Neuronal stem cell (in vitro differentiated cells): Measurements from ENCODE around the gene PGPEP1.

Source experiments
- DNase-seq: peaks from one replicate; pipeline ENCODE4 v3.0.0-alpha.2; 2013; ENCODE audit warnings: low spot score
- H2AFZ ChIP-seq: one replicate; pipeline ENCODE4 v1.6.1; 2013; ENCODE audit warnings: mild to moderate bottlenecking, low read length, inconsistent platforms
- H2AK5ac ChIP-seq: 2 replicates; pipeline ENCODE4 v1.6.1; 2013; ENCODE audit warnings: low read depth, mild to moderate bottlenecking, inconsistent platforms, low read length, moderate library complexity, mixed read lengths
- H2BK120ac ChIP-seq: 2 replicates; pipeline ENCODE4 v1.6.1; 2013; ENCODE audit warnings: low read depth, mild to moderate bottlenecking, inconsistent platforms, low read length, moderate library complexity, mixed read lengths
- H2BK12ac ChIP-seq: one replicate; pipeline ENCODE4 v1.6.1; 2013; ENCODE audit warnings: low read length, inconsistent platforms
- H2BK15ac ChIP-seq: 2 replicates; pipeline ENCODE4 v1.6.1; 2013; ENCODE audit warnings: mild to moderate bottlenecking, low read length, inconsistent platforms, mixed read lengths
- H2BK5ac ChIP-seq: one replicate; pipeline ENCODE4 v1.6.1; 2013; ENCODE audit warnings: inconsistent platforms, mild to moderate bottlenecking, low read length, moderate library complexity
- H3K14ac ChIP-seq: one replicate; pipeline ENCODE4 v1.6.1; 2013; ENCODE audit warnings: low read length, inconsistent platforms
- H3K18ac ChIP-seq: 2 replicates; pipeline ENCODE4 v1.6.1; 2013; ENCODE audit warnings: low read length, inconsistent platforms
- H3K23ac ChIP-seq: 2 replicates; pipeline ENCODE4 v1.6.1; 2013; ENCODE audit warnings: low read depth, mild to moderate bottlenecking, mixed read lengths, low read length, inconsistent platforms; ENCODE audit not compliant: poor library complexity
- H3K27ac ChIP-seq: replicated peaks from 3 replicates; pipeline ENCODE4 v1.5.1; 2013; ENCODE audit warnings: low read length, inconsistent platforms
- H3K27me3 ChIP-seq, 3 experiments: 2 replicates each; pipeline ENCODE4 v1.6.1; 2013; ENCODE audit warnings: low read length in 3 of 3, mild to moderate bottlenecking in 2 of 3, inconsistent platforms in 1 of 3, low read depth in 1 of 3, mixed read lengths in 1 of 3, moderate library complexity in 1 of 3; ENCODE audit not compliant: control insufficient read depth in 3 of 3, insufficient read depth in 3 of 3
- H3K36me3 ChIP-seq, 2 donors: replicated peaks in 1 of 2; 2 replicates each; pipeline ENCODE4 v1.6.1; 2013; ENCODE audit warnings: low read length in 2 of 2; ENCODE audit not compliant: control insufficient read depth in 2 of 2, insufficient read depth in 2 of 2
- H3K4ac ChIP-seq: 2 replicates; pipeline ENCODE4 v1.6.1; 2013; ENCODE audit warnings: inconsistent platforms, mild to moderate bottlenecking, low read length, moderate library complexity
- H3K4me1 ChIP-seq, 2 donors: 1 replicate in 1 of 2; 2 replicates in 1 of 2; pipeline ENCODE4 v1.6.1; 2013; ENCODE audit warnings: low read length in 2 of 2, low read depth in 1 of 2; ENCODE audit not compliant: control insufficient read depth in 2 of 2, insufficient read depth in 1 of 2
- H3K4me2 ChIP-seq: one replicate; pipeline ENCODE4 v1.6.1; 2013; ENCODE audit warnings: mild to moderate bottlenecking, low read length, inconsistent platforms; ENCODE audit not compliant: insufficient read depth, poor library complexity, severe bottlenecking
- H3K4me3 ChIP-seq, 2 donors: 2 replicates each; pipeline ENCODE4 v1.5.1; 2013; ENCODE audit warnings: low read length in 2 of 2, mild to moderate bottlenecking in 2 of 2, inconsistent platforms in 1 of 2, moderate library complexity in 1 of 2
- H3K79me1 ChIP-seq: one replicate; pipeline ENCODE4 v1.6.1; 2013; ENCODE audit warnings: low read depth, mild to moderate bottlenecking, inconsistent platforms, low read length, moderate library complexity
- H3K9ac ChIP-seq: one replicate; pipeline ENCODE4 v1.6.1; 2013; ENCODE audit warnings: mild to moderate bottlenecking, low read depth, low read length, inconsistent platforms; ENCODE audit not compliant: poor library complexity
- H3K9me3 ChIP-seq, 2 donors: replicated peaks in 1 of 2; 2 replicates each; pipeline versions ENCODE3 to v1.6.1; 2013; ENCODE audit warnings: low read length in 2 of 2, mild to moderate bottlenecking in 2 of 2, inconsistent platforms in 1 of 2, low read depth in 1 of 2, mixed read lengths in 1 of 2, moderate library complexity in 1 of 2; ENCODE audit not compliant: control insufficient read depth in 2 of 2, insufficient read depth in 1 of 2
- H4K8ac ChIP-seq: one replicate; pipeline ENCODE4 v1.6.1; 2013; ENCODE audit warnings: low read depth, mild to moderate bottlenecking, inconsistent platforms, low read length, moderate library complexity
- H4K91ac ChIP-seq: one replicate; pipeline ENCODE4 v1.6.1; 2013; ENCODE audit warnings: low read length, low read depth, mild to moderate bottlenecking, inconsistent platforms; ENCODE audit not compliant: poor library complexity
- WGBS, 2 donors: extraction: QIAGEN DNeasy Blood & Tissue Kit; methylation state at CpG; one replicate each; pipeline ENCODE4 v1.1.7; 2013; ENCODE audit warnings: missing lambda C conversion rate in 2 of 2, mixed read lengths in 1 of 2; ENCODE audit not compliant: insufficient read length in 2 of 2, insufficient replicate concordance in 1 of 2; ENCODE audit errors: extremely low coverage in 2 of 2; 5-methylcytosine and 5-hydroxymethylcytosine counted together

PGPEP1 gene

GRCh38 chr19:18406749-18407148 is 66.4 kb downstream of the PGPEP1 start:
- no peak overlapping the region for H3K27ac ChIP-seq
- no peak overlapping the region for H4K8ac ChIP-seq
- no peaks in the 10 kb centered on the region for H3K9me3 ChIP-seq
- DNase-seq = no peak
- no peak overlapping the region for H3K18ac ChIP-seq
- no peak overlapping the region for H3K23ac ChIP-seq
- H3K14ac ChIP-seq = no peak overlapping the region
- no peak overlapping the region for H2BK12ac ChIP-seq
- no peaks in the 10 kb centered on the region for H3K36me3 ChIP-seq
- H2BK5ac ChIP-seq = no peak overlapping the region
- H2BK120ac ChIP-seq = no peak overlapping the region
- peaks cover 0 to 7% of the 10 kb centered on the region in 2 donors for H3K4me1 ChIP-seq
- no peak overlapping the region for H2BK15ac ChIP-seq
- H3K4me2 ChIP-seq = peak overlapping the region; percentile 11
- H3K4ac ChIP-seq = no peak overlapping the region
- H2AFZ ChIP-seq = no peak overlapping the region
- no peak overlapping the region for H3K4me3 ChIP-seq
- WGBS, 2 donors = no CpG with 5 or more reads among the region's 9 CpGs
- H2AK5ac ChIP-seq = no peak overlapping the region
- H4K91ac ChIP-seq = no peak overlapping the region
- no peaks in the 10 kb centered on the region for H3K79me1 ChIP-seq
- H3K27me3 ChIP-seq = no peaks in the 10 kb centered on the region
- H3K9ac ChIP-seq = no peak overlapping the region

- no peak overlapping the region for H3K4ac ChIP-seq
- H3K9me3 ChIP-seq = no peaks in the 10 kb centered on the region
- no peak overlapping the region for H4K91ac ChIP-seq
- H3K4me2 ChIP-seq = no peak overlapping the region
- no peak overlapping the region for H3K14ac ChIP-seq
- H2BK5ac ChIP-seq = no peak overlapping the region
- H4K8ac ChIP-seq = no peak overlapping the region
- no peaks in the 10 kb centered on the region for H3K27me3 ChIP-seq
- no peak overlapping the region for H3K27ac ChIP-seq
- H2AFZ ChIP-seq = no peak overlapping the region
- H3K9ac ChIP-seq = no peak overlapping the region
- no peaks in the 10 kb centered on the region for H3K79me1 ChIP-seq
- no peak overlapping the region for H2BK12ac ChIP-seq
- no peak overlapping the region for H3K4me3 ChIP-seq
- no peaks in the 10 kb centered on the region for H3K4me1 ChIP-seq
- no peaks in the 10 kb centered on the region for H3K36me3 ChIP-seq
- no peak overlapping the region for H2BK15ac ChIP-seq
- H3K23ac ChIP-seq = no peak overlapping the region
- H2BK120ac ChIP-seq = no peak overlapping the region
- no CpG with 5 or more reads among the region's 10 CpGs for WGBS, 2 donors
- no peak for DNase-seq
- peak overlapping the region; percentile 52 for H3K18ac ChIP-seq
- H2AK5ac ChIP-seq = no peak overlapping the region
Measured at GRCh38 chr19:18408053-18408476, 67.7 kb downstream of the PGPEP1 start.

DNA sequence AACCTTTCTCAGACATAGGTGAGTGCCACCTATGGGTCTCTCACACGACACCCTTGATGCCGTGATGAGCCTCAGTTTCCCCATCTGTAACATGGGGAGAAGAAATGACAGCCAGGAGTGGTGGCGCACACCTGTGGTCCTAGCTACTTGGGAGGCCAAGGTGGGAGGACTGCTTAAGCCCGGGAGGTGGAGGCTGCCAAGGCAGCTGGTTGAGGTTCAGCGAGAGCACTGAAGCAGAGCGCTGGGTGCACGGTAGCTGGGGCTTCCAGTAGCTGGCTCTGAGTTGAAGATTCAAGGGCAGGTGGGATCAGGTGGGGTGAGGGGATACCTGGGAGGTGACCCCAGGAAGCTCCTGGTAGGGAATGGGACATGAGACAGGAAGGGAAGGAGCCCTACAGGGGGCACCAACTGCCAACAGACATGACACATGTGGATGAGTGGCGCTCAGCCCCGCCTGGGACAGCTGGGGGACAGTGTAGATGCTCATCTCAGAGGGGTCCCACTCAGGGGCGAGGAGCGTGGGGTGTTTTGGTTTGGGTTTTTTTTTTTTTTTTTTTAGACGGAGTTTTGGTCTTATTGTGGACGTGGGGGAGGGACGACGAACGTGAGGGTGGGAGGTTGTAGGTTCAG is 72.3 kb downstream of the PGPEP1 start:
- H3K4me1 ChIP-seq = peaks cover 13 to 27% of the 10 kb centered on the region in 2 donors
- peaks cover 2% of the 10 kb centered on the region for H3K79me1 ChIP-seq
- peak overlapping the region; percentile 94 for H2AK5ac ChIP-seq
- DNase-seq = no peak
- no peak overlapping the region for H3K9ac ChIP-seq
- H2BK5ac ChIP-seq = no peak overlapping the region
- H3K4ac ChIP-seq = no peak overlapping the region
- no peak overlapping the region for H3K4me2 ChIP-seq
- no CpG with 5 or more reads among the region's 16 CpGs for WGBS, 2 donors
- H3K4me3 ChIP-seq = no peak overlapping the region
- H2BK120ac ChIP-seq = no peak overlapping the region
- H2AFZ ChIP-seq = no peak overlapping the region
- H3K27me3 ChIP-seq = peaks cover 0 to under 1% (median 0%) of the 10 kb centered on the region in 3 experiments
- no peak overlapping the region for H3K23ac ChIP-seq
- H2BK12ac ChIP-seq = no peak overlapping the region
- H3K18ac ChIP-seq = no peak overlapping the region
- H4K91ac ChIP-seq = no peak overlapping the region
- no peaks in the 10 kb centered on the region for H3K9me3 ChIP-seq
- no peak overlapping the region for H3K14ac ChIP-seq
- no peaks in the 10 kb centered on the region for H3K36me3 ChIP-seq
- H4K8ac ChIP-seq = no peak overlapping the region
- H2BK15ac ChIP-seq = no peak overlapping the region
- no peak overlapping the region for H3K27ac ChIP-seq

DNA sequence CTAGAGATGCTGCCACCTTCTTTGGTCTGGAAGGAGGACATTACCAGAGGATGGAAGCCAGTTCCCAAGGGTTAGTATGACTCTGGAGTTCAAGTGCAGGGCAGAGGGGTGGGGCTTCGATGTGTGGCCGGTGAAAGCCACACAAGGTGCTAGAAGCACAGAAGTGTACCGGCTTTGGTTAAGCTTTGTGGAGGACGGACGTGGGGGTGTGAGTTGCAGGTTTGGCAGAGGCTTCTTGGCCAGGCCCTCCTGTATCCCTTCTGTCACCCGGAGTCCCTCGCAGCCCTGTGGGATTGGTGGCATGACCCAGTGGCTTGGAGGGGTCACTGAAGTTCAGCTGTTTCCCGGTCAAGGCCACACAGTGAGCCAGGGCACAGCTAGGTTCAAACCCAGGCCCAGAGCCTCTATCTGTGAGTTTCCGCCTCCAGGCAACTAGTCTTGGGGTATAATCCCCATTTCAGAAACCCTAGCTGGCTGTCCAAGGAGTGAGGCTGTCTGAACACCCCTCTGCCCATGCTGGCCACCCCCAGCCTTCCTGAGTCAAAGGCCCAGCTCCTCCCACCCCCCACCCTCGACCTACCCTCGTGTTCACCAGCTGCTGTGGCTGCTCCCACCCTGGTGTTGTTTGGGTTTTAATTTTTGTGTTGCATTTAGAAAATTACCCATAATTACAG is 74.2 kb downstream of the PGPEP1 start:
- Histone ChIP-seq H4K8ac (no peak overlapping the region), H3K4ac (no peak overlapping the region), H3K9ac (no peak overlapping the region), H4K91ac (no peak overlapping the region), H2BK12ac (no peak overlapping the region), H3K79me1 (peaks cover 2% of the 10 kb centered on the region), H3K27ac (no peak overlapping the region), H3K4me2 (no peak overlapping the region), H3K27me3 (peaks cover 0 to 13% (median 0%) of the 10 kb centered on the region in 3 experiments), H2BK15ac (peak overlapping the region; percentile 92), H2AK5ac (peak overlapping the region; percentile 96), H2BK120ac (peak overlapping the region; percentile 89), H2BK5ac (peak overlapping the region; percentile 13), H3K4me1 (peaks cover 25 to 42% of the 10 kb centered on the region in 2 donors), H3K23ac (no peak overlapping the region), H3K9me3 (peaks cover 0 to 2% of the 10 kb centered on the region in 2 donors), H3K36me3 (no peaks in the 10 kb centered on the region), H3K4me3 (no peak overlapping the region), H3K18ac (peak overlapping the region; percentile 27), H2AFZ (peak overlapping the region; percentile 49), H3K14ac (no peak overlapping the region)
- WGBS, 2 donors = no CpG with 5 or more reads among the region's 11 CpGs
- DNase-seq = no peak
